GM12801 (cell line): Measurements from ENCODE around the gene PACSIN2.

Experiments
- TF ChIP-seq, protein P1 (sequence below): IDR thresholded peaks from one replicate; pipeline ENCODE4 v1.5.1; 2011; ENCODE audit warnings: control low read depth; ENCODE audit not compliant: insufficient read length; ENCODE audit errors: extremely low read depth

Gene PACSIN2

DNA sequence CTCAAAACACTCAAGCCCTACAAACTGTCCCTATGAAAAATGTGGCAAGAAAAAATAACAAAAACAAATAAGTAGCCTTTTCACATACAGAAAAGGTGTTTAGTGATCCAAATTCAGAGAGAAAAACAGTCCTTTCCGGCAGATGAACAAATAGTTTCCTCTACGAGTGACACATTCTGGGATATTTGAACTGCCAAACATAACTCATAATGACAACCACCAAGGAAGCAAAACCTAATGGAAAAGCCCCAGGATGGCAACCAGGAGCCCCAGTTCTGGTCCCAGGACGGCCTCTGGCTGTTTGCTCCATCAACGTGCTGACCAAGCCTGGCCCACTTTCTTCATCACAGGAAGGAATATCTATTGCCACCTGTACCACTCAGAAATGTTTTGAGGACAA, 6.0 kb downstream of the PACSIN2 start:
- TF ChIP-seq, protein P1, sequence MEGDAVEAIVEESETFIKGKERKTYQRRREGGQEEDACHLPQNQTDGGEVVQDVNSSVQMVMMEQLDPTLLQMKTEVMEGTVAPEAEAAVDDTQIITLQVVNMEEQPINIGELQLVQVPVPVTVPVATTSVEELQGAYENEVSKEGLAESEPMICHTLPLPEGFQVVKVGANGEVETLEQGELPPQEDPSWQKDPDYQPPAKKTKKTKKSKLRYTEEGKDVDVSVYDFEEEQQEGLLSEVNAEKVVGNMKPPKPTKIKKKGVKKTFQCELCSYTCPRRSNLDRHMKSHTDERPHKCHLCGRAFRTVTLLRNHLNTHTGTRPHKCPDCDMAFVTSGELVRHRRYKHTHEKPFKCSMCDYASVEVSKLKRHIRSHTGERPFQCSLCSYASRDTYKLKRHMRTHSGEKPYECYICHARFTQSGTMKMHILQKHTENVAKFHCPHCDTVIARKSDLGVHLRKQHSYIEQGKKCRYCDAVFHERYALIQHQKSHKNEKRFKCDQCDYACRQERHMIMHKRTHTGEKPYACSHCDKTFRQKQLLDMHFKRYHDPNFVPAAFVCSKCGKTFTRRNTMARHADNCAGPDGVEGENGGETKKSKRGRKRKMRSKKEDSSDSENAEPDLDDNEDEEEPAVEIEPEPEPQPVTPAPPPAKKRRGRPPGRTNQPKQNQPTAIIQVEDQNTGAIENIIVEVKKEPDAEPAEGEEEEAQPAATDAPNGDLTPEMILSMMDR = no peak

- TF ChIP-seq, protein P1 = no peak
These were observed 6.4 kb downstream of the PACSIN2 start for GRCh38 chr22:43008509-43008908.

GRCh38 chr22:43007519-43008102, 7.3 kb downstream of the PACSIN2 start:
- TF ChIP-seq, protein P1 = no peak

GRCh38 chr22:43006753-43007152, 8.2 kb downstream of the PACSIN2 start:
- TF ChIP-seq, protein P1 = no peak

DNA sequence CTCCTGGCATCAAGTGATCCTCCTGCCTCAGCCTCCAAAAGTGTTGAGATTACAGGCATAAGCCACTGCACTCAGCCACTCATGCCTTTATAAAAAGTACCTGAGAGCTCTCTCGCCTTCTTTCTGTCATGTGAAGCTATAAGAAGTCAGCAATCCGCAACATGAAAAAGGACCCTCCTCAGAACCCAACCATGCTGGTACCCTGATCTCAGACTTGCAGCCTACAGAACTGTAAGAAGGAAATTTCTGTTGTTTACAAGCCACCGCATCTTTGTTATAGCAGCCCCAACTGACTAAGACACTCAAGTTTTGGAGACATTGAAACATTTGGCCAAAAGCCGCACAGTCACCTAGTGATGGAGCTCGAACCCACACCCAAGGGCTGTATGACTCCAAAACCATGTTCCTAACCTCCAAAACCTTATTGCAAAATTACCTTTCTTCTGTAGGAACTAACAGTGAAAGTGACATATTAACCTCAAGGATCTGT, 8.9 kb downstream of the PACSIN2 start:
- TF ChIP-seq, protein P1 = no peak

GRCh38 chr22:43005106-43005505, 9.8 kb downstream of the PACSIN2 start:
- TF ChIP-seq, protein P1 = no peak

- TF ChIP-seq, protein P1 = no peak
These were observed 10.4 kb downstream of the PACSIN2 start for GRCh38 chr22:43004362-43005035.
